Vagina (tissue), 2 donors: Measurements from ENCODE around the gene NEUROD2.

Experiments
- POLR2A ChIP-seq, 2 donors: fragments of 450-650 bp; IDR thresholded peaks; one replicate each; pipeline ENCODE4 v1.6.1; 2017; ENCODE audit warnings: antibody characterized with exemption in 2 of 2, mild to moderate bottlenecking in 2 of 2, moderate library complexity in 2 of 2
- POLR2AphosphoS5 ChIP-seq, 2 donors: sonication (generic); formaldehyde crosslinking; IDR thresholded peaks; one replicate each; pipeline ENCODE4 v1.9.0; 2017; ENCODE audit warnings: antibody characterized with exemption in 2 of 2, mild to moderate bottlenecking in 2 of 2, low read depth in 1 of 2; ENCODE audit not compliant: insufficient read depth in 1 of 2
- TF ChIP-seq, protein P1 (sequence below), 3 experiments: fragments of 450-650 bp in 2 of 3; fragments of 200-600 bp in 1 of 3; sonication (generic) in 1 of 3; IDR thresholded peaks; one replicate each; pipeline ENCODE4 v1.5.1; 2017 to 2019; ENCODE audit warnings: antibody characterized with exemption in 3 of 3, mild to moderate bottlenecking in 2 of 3, moderate library complexity in 2 of 3

GRCh38 chr17:39639043-39639442 lies 31.3 kb upstream of the NEUROD2 start:
- no peak for TF ChIP-seq POLR2AphosphoS5 (IDR thresholded peaks at IDR 0.05; ENCODE audit: insufficient read depth in 1 of 2, low read depth in 1 of 2)
- TF ChIP-seq, protein P1, sequence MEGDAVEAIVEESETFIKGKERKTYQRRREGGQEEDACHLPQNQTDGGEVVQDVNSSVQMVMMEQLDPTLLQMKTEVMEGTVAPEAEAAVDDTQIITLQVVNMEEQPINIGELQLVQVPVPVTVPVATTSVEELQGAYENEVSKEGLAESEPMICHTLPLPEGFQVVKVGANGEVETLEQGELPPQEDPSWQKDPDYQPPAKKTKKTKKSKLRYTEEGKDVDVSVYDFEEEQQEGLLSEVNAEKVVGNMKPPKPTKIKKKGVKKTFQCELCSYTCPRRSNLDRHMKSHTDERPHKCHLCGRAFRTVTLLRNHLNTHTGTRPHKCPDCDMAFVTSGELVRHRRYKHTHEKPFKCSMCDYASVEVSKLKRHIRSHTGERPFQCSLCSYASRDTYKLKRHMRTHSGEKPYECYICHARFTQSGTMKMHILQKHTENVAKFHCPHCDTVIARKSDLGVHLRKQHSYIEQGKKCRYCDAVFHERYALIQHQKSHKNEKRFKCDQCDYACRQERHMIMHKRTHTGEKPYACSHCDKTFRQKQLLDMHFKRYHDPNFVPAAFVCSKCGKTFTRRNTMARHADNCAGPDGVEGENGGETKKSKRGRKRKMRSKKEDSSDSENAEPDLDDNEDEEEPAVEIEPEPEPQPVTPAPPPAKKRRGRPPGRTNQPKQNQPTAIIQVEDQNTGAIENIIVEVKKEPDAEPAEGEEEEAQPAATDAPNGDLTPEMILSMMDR (IDR thresholded peaks at IDR 0.05), result no peak
- TF ChIP-seq POLR2A (IDR thresholded peaks at IDR 0.05), result no peak
